Mononuclear cell (primary cell): Measurements from ENCODE around the gene FDX2. TPM values are rescaled to one million over a fixed set of nuclear protein-coding genes. Genes with fewer than 3 reads are reported as not detected.
"Not testable (repeated sequence)": the region's sequence is repeated elsewhere in the genome, so short reads cannot be mapped to it uniquely, and the experiment has no call there.

Source experiments
- H3K27me3 ChIP-seq: 2 replicates; pipeline ENCODE4 v1.6.0; 2011; ENCODE audit warnings: low read length, control low read depth; ENCODE audit not compliant: insufficient read depth
- H3K4me1 ChIP-seq: 2 replicates; pipeline ENCODE4 v1.5.1; 2011; ENCODE audit warnings: mild to moderate bottlenecking, low read length, control low read depth; ENCODE audit not compliant: insufficient read depth
- H3K4me3 ChIP-seq: 2 replicates; pipeline ENCODE4 v1.5.1; 2011; ENCODE audit warnings: mild to moderate bottlenecking, low read length, moderate library complexity
- H3K9me3 ChIP-seq: 2 replicates; pipeline ENCODE4 v1.5.1; 2011; ENCODE audit warnings: low read depth, mild to moderate bottlenecking, control low read depth, low read length
- total RNA-seq: library from RNA; depleted of rRNA; stranded (reverse); fragments of >200 nt; gene quantifications from one replicate; pipeline ENCODE4 v1.2.3, GENCODE V29; 2012

The FDX2 gene
- total RNA-seq, 1 donor = 1.5 TPM

GRCh38 chr19:10284065-10284959 is 31.5 kb downstream of the FDX2 start:
- peaks cover 49% of the 10 kb centered on the region for H3K4me1 ChIP-seq
- no peaks in the 10 kb centered on the region for H3K9me3 ChIP-seq
- H3K27me3 ChIP-seq = peaks cover 20% of the 10 kb centered on the region
- H3K4me3 ChIP-seq = no peak overlapping the region

- Histone ChIP-seq H3K27me3 (peaks cover 11% of the 10 kb centered on the region), H3K4me3 (no peak overlapping the region), H3K4me1 (peaks cover 42% of the 10 kb centered on the region), H3K9me3 (no peaks in the 10 kb centered on the region)
Measured at GRCh38 chr19:10283301-10284064, 32.3 kb downstream of the FDX2 start.

DNA sequence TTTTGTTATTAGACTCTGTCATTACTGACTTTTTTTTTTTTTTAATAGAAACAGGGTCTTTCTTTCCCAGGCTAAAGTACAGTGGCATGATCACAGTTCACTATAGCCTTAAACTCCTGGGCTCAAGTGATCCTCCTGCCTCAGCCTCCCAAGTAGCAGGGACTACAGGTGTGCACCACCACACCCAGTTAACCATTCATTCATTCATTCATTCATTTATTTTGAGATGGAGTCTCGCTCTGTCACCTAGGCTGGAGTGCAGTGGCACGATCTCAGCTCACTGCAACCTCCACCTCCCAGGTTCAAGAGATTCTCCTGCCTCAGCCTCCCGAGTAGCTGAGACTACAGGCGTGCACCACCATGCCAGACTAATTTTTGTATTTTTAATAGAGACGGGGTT is 33.8 kb downstream of the FDX2 start:
- H3K4me1 ChIP-seq = peaks cover 27% of the 10 kb centered on the region

GRCh38 chr19:10279737-10280442 is 35.9 kb downstream of the FDX2 start:
- Histone ChIP-seq H3K4me3 (no peak overlapping the region), H3K27me3 (no peaks in the 10 kb centered on the region), H3K9me3 (no peaks in the 10 kb centered on the region), H3K4me1 (peaks cover 7% of the 10 kb centered on the region)

More for the DNA sequence above, 33.8 kb downstream of the FDX2 start:
- not testable (repeated sequence) for H3K27me3 ChIP-seq, H3K4me3 ChIP-seq, H3K9me3 ChIP-seq

GRCh38 chr19:10278935-10279334 is 36.9 kb downstream of the FDX2 start:
- Histone ChIP-seq H3K4me3 (no peak overlapping the region), H3K9me3 (no peaks in the 10 kb centered on the region), H3K4me1 (peaks cover 7% of the 10 kb centered on the region), H3K27me3 (no peaks in the 10 kb centered on the region)

DNA sequence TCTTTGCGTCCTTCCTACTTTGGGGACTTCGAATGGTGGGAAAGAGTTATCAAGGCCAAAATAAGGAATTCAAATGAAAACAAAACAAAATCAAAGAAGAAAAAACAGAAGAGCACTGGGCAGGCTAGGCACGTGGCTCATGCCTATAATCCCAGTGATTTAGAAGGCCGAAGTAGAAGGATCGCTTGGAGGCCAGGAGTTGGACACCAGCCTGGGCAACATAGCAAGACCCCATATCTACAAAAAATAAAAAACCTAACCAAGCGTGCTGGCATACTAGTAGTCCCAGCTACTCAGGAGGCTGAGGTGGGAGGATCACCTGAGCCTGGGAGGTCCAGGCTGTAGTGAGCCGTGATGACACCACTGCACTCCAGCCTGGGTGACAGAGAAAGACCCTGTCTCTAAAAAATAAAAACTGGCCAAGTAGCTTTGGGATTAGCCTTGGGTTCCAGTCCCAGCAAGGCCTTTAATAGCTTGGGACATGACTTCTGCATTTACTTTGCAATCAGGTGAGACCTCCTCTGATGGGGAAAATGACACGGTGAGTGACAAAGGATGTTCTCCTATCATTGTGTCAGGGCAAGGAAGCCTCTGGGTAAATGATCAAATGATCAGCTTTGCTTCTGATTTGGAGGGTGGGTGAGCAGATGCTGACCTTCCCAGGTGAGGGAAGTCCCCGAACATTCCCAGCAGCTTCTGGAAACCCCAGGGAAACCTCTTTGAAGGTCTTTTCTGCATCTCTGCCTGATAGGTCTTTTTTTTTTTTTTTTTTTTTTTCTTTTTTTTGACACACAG is 37.8 kb downstream of the FDX2 start:
- Histone ChIP-seq H3K27me3 (no peaks in the 10 kb centered on the region), H3K9me3 (no peaks in the 10 kb centered on the region), H3K4me1 (peaks cover 8% of the 10 kb centered on the region), H3K4me3 (no peak overlapping the region)

DNA sequence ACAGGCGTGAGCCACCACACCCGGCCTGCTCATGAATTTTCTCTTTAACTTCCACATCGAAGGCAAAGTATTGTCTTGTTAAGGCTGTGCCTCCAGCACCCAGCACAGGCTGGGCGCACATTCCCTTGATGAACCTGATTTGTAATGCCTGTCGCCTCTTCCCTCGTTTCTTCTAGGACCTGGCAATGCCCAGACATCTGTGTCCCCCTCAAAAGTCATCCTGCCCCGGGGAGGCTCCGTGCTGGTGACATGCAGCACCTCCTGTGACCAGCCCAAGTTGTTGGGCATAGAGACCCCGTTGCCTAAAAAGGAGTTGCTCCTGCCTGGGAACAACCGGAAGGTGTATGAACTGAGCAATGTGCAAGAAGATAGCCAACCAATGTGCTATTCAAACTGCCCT is 41.2 kb downstream of the FDX2 start:
- Histone ChIP-seq H3K4me1 (peaks cover 37% of the 10 kb centered on the region), H3K27me3 (no peaks in the 10 kb centered on the region), H3K9me3 (no peaks in the 10 kb centered on the region), H3K4me3 (no peak overlapping the region)

DNA sequence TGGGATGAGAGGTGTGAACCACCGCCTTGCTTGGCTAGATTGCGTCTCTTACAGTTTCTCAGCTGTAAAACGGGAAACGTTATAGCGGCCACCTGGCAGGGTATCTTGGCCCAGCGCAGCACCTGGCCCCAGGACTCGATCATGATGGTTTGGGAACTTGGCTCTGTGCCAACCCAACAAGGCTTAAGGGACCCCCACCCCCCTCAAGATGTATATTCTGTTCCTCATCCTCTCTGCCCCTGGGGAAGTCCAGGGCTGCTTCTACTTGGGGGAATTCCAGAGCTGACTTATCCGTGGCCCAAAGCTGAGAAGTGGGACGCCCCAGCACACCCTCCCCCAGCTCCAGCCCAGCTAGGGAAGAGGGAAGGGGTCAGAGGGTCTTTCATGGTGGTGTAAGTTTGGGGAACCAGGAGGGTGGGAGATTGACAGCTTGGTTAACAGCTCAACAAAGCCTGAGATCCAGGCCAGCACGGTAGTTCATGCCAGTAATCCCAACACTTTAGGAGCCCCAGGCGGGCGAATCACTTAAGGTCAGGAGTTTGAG is 44.2 kb downstream of the FDX2 start:
- no peaks in the 10 kb centered on the region for H3K27me3 ChIP-seq
- peaks cover 35% of the 10 kb centered on the region for H3K4me1 ChIP-seq
- peak overlapping the region; percentile 46 for H3K4me3 ChIP-seq
- no peaks in the 10 kb centered on the region for H3K9me3 ChIP-seq

DNA sequence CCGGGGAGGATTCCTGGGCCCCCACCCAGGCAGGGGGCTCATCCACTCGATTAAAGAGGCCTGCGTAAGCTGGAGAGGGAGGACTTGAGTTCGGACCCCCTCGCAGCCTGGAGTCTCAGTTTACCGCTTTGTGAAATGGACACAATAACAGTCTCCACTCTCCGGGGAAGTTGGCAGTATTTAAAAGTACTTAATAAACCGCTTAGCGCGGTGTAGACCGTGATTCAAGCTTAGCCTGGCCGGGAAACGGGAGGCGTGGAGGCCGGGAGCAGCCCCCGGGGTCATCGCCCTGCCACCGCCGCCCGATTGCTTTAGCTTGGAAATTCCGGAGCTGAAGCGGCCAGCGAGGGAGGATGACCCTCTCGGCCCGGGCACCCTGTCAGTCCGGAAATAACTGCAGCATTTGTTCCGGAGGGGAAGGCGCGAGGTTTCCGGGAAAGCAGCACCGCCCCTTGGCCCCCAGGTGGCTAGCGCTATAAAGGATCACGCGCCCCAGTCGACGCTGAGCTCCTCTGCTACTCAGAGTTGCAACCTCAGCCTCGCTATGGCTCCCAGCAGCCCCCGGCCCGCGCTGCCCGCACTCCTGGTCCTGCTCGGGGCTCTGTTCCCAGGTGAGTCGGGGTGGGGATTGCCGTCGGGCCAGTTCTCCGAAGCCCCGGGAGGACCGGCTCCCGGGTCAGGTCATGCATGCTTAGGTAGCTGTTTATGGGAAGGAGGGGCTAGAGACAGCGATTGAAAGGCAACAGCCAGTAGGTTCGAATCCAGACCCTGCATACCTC is 45.0 kb downstream of the FDX2 start, which contains the start of gene ICAM1:
Gene ICAM1, plus strand, starts transcription at position 505 of the 779 bp plus-strand sequence. Its CDS starts 40 bp downstream, at position 545.
- peak within 1 kb of the TSS; percentile 46 for H3K4me3 ChIP-seq
- no peaks in the 10 kb centered on the region for H3K27me3 ChIP-seq
- H3K9me3 ChIP-seq = no peaks in the 10 kb centered on the region
- H3K4me1 ChIP-seq = peaks cover 35% of the 10 kb centered on the region

DNA sequence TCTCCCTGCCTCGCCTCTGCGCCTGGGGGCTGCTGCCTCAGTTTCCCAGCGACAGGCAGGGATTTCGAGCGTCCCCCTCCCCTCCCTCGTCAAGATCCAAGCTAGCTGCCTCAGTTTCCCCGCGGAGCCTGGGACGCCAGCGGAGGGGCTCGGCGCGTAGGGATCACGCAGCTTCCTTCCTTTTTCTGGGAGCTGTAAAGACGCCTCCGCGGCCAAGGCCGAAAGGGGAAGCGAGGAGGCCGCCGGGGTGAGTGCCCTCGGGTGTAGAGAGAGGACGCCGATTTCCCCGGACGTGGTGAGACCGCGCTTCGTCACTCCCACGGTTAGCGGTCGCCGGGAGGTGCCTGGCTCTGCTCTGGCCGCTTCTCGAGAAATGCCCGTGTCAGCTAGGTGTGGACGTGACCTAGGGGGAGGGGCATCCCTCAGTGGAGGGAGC is 45.6 kb downstream of the FDX2 start:
- no peaks in the 10 kb centered on the region for H3K9me3 ChIP-seq
- H3K4me3 ChIP-seq = peak overlapping the region; percentile 46
- no peaks in the 10 kb centered on the region for H3K27me3 ChIP-seq
- peaks cover 35% of the 10 kb centered on the region for H3K4me1 ChIP-seq

- no peaks in the 10 kb centered on the region for H3K27me3 ChIP-seq
- peaks cover 35% of the 10 kb centered on the region for H3K4me1 ChIP-seq
- no peaks in the 10 kb centered on the region for H3K9me3 ChIP-seq
- H3K4me3 ChIP-seq = peak overlapping the region; percentile 46
Measured at GRCh38 chr19:10269333-10270179, 46.3 kb downstream of the FDX2 start.

DNA sequence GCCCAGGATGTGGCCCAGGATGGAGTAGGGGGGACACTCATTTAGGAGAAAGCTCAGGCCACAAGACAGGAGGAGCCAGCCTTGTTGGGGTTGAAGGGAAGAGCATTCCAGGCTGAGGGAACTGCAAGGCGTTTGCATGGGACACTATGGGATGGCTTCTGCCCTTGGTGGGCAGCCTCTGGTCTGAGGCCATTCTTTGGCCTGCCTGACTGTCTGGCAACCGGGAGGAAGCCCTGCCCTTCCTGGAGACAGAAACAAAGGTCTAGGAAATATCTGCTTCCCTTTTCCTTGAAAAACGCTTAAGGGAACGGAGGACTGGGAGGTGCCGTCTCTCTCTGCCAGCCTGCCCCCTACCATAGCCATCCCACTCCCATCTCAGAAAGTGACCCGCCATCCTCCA is 47.7 kb downstream of the FDX2 start:
- Histone ChIP-seq H3K4me1 (peaks cover 35% of the 10 kb centered on the region), H3K9me3 (no peaks in the 10 kb centered on the region), H3K27me3 (no peaks in the 10 kb centered on the region), H3K4me3 (no peak overlapping the region)

- no peaks in the 10 kb centered on the region for H3K9me3 ChIP-seq
- H3K4me3 ChIP-seq = no peak overlapping the region
- peaks cover 21% of the 10 kb centered on the region for H3K4me1 ChIP-seq
- no peaks in the 10 kb centered on the region for H3K27me3 ChIP-seq
Measured at GRCh38 chr19:10266706-10267105, 49.1 kb downstream of the FDX2 start.
